Measurements from ENCODE around the gene CMC4.

The CMC4 gene

GRCh38 chrX:155070975-155071693 is at the start of gene CMC4, which contains the start of the genes BRCC3 and MTCP1:
Gene CMC4, minus strand, starts transcription at chrX:155071136. Its CDS starts 7,113 bp downstream, at chrX:155064023.
Gene BRCC3, plus strand, starts transcription at chrX:155071508. Its CDS starts 20 bp downstream, at chrX:155071528.
Gene MTCP1, minus strand, starts transcription at chrX:155071136. Its CDS starts 5,126 bp downstream, at chrX:155066010.
- peak; percentile 81 to 85 for DNase-seq

DNA sequence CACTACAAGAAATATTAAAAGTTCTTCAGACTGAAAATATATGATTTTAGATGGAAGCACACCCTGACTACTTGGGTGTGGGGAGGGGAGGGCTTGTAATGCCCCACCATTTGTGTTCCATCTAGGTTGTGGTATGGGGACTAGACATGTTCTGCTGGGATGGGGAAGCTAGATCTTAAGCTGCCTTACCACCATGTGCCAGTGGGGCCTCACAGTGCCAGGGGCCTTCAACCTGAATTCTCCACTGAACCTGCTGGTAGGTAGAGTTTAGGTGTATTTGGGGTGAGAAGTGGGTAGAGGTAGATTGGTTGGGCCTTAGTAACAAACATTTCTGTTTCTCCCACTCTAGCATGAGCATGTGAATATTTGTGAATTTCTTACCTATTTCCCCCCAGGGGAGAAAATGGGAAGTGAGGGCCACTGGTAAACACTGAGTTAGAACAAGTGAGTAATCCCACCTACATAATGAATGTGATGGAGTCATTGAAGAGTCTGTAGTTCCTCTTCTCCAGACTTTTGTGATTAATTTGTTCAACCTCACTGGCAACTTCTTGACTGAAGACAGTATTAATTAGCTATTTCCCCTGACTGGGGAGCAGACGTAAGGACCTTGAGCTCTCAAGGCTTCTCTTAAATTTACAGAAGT is 44.4 kb upstream of the CMC4 start:
- DNase-seq, result no peak

- DNase-seq, result no peak
Measured at GRCh38 chrX:155113097-155113496, 42.2 kb upstream of the CMC4 start.

- no peak for DNase-seq
Measured at GRCh38 chrX:155112171-155112570, 41.2 kb upstream of the CMC4 start.

- no peak for DNase-seq
Measured at GRCh38 chrX:155108427-155108826, 37.5 kb upstream of the CMC4 start.

GRCh38 chrX:155105919-155106318 is 35.0 kb upstream of the CMC4 start:
- DNase-seq, result no peak

DNA sequence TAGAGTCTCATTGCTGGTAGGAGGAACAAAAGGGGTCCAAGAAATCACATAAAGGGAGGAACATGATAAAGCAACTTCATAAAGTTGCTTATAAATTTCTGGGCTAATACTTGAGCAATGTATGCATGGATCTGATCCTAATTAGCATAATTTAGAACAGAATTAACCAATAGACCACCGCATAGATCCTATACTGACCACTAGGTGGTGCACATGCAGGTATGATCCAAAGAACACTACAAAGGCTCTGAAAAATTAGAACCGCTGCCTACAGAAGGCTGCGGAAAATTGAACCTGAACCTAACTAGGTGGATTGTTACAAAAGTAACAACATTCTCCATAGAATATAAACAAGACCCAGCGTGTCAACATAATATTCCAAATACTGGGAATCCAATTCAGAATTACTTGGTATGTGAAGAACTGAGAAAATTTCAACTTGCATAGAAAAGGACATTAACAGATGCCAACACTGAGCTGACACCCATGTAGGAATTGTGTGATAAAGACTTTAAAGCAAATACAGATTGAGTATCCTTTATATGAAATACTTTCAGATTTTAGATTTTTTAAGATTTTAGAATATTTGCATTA is 23.6 kb upstream of the CMC4 start:
- DNase-seq, result peak; percentile 19 to 52

DNA sequence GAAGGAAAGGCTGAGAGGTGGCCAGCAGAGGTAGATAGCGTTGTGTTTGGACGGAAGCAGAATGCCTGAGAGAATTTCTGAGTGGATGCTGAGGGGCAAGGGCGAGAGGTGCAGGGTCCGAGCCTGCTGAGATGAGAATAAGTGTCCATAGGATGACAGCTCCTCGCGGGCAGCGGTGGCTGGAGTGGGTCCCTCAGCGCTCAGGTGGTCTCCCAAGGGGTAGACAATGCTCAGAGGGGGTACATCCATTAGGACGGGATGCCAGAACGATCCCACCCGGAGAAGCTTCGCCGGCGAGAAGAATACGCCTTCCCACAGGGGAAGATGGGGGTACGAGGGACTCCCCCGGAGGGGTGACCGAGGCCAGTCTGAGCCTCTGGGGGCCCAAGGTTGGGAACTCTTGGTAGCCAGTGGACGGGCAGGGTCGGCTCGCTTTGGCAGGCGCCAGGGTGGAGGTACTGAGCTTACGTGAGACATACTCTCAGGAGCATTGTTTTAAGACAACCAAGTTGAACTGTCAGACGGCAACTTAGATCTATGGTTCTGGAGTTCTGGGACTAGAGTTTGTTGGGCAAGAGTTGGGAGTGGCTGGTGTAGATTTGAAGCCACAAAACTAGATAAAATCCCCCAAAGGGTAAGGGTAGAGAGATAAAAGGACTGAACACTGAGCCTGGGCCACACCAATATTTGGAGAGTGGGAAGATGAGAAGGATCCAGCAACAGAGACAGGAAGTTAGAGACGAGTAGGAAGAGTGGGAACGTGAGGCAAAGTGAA is 16.2 kb upstream of the CMC4 start:
- no peak for DNase-seq

DNA sequence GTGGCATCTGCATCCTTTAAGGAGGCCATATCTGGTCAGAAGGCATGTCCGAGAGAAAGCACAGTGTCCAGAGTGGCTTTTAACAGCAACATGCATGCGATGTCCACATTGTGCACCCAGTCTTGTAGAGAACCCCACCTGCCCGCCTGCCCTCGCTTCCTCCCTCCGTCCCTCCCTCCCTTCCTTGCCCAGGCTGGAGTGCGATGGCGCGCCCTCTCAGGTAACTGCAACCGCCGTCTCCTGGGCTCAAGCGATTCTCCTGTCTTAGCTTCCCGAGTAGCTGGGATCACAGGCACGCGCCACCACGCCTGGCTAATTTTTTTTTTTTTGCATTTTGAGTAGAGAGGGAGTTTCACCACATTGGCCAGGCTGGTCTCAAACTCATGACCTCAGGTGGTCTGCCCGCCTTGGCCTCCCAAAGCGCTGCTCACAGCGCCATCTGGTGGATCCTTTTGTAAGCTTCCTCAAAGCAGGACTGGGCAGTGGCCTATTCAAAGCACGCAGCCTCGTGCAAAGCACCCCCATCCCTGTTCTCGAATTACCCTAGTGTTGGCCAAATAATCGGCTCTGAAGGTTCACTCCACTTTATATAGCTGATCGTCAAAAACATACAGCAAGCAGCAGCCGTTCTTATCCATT is 15.4 kb upstream of the CMC4 start:
- DNase-seq, result peak; percentile 39 to 43

- no peak for DNase-seq
Measured at GRCh38 chrX:155071694-155072280, 851 bp upstream of the CMC4 start.

- no peak for DNase-seq
Measured at GRCh38 chrX:155070663-155070974, 317 bp downstream of the CMC4 start.

DNA sequence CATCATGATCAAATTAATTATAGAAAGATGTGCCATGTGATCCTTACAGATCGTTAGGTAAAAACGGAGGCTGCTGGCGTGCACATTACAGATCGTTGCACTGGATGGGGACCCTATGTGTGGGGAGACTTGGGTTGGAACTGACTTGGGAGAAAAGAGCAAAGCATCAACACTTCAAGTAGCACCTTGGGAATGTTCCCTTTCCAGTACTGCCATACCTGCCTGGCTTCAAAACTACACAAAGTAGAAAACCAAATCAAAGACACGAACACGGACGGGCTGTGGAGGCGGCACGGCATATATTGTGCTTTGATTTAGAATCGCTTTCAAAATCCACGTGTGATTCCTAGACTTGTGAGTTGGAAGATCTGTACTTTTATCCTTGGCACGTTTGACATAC is 898 bp downstream of the CMC4 start:
- DNase-seq, result no peak

GRCh38 chrX:155069414-155069813 is 1.5 kb downstream of the CMC4 start:
- DNase-seq, result no peak

- no peak for DNase-seq
Measured at GRCh38 chrX:155068165-155068564, 2.8 kb downstream of the CMC4 start.

- DNase-seq, result no peak
Measured at GRCh38 chrX:155065035-155065734, 5.8 kb downstream of the CMC4 start.

DNA sequence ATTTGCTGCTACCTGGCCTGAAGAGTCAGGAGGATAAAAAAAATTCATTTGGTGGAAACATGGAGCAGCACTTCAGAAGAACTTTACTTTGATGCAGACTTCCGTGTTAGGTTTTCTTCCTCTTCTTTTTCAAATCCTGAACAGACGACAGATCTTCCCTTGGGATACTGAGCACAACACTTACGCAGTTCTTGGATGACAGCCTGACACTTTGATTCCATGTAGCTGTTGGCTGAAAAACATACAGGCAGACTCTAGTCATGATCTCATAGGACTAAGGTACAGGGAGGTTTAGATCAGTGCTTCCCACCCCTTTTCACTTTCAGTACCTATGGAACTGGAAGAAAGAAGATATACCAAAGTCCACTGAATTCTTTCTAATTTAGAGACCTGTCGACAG is 9.2 kb downstream of the CMC4 start:
- DNase-seq, result no peak

GRCh38 chrX:155056877-155057792 is 13.8 kb downstream of the CMC4 start:
- DNase-seq, result peak; percentile 51 to 58

DNA sequence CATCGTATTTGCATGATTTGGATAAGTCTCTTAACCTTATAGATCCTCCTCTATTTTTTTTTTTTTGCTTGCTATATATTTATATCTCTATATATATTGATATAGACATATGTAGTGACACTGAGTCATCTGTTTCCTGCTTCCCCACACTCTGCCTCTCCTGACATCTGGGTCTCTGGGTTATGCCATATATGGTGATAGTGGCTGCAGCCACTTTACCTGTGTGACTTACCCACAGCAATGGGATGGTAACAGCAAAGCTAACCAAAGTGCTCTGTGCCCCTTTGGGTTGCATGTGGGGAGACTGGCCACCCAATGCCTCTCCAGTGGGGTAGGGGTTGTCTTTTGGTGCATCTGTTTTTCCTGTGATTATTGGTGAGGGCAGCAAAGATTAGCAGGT is 14.5 kb downstream of the CMC4 start:
- DNase-seq, result peak in 1 of 2 donors; percentile 11

DNA sequence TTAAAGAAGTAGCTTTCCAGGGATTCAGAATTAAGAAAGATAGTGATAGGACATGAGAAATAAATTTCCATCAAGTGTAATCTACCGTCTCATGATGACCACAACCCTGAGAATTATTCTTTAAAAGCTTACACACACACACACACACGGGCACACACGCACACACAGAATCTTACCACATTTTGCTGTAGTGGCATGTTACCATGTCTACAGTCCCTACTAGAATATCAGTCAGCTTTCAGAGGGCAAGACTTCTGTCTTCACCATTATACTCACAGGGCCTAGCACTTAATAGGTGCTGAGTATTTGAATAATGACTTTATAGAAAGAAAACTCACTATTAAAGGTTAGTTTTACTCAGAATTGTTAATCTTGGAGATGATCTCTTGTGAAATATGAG is 15.4 kb downstream of the CMC4 start:
- DNase-seq, result no peak

GRCh38 chrX:155054255-155054654 is 16.7 kb downstream of the CMC4 start:
- DNase-seq, result no peak

- no peak for DNase-seq
Measured at GRCh38 chrX:155053656-155054055, 17.3 kb downstream of the CMC4 start.
